Measurements from ENCODE around the gene ZNF350. TPM values are rescaled to one million over a fixed set of nuclear protein-coding genes. Genes with fewer than 3 reads are reported as not detected.

ZNF350 gene
- total RNA-seq, 1 experiment from 2014 or later: 10.7 TPM

GRCh38 chr19:51927859-51928258 is 58.8 kb downstream of the ZNF350 start:
- H3K4me1 Mint-ChIP-seq (ENCODE audit: low read depth, unreplicated experiment): peaks cover 18% of the 10 kb centered on the region
- CTCF ChIA-PET: no interaction called here
- intact Hi-C loops (cut with micrococcal nuclease; ENCODE audit: unreplicated experiment): loop anchor here (2.0 kb wide), 1 partner anchor 23 kb away; the partner anchor contains the start of gene ZNF649
- H3K27me3 Mint-ChIP-seq (ENCODE audit: unreplicated experiment): no peaks in the 10 kb centered on the region
- peaks cover 36% of the 10 kb centered on the region for H3K36me3 Mint-ChIP-seq (ENCODE audit: insufficient read depth, unreplicated experiment)
- no TSS peak for BruUV-seq (replicated peaks)
- peak overlapping the region; percentile 72 for H3K27ac Mint-ChIP-seq (ENCODE audit: unreplicated experiment)
- peak overlapping the region; percentile 79 for H3K4me3 Mint-ChIP-seq (ENCODE audit: low read depth, unreplicated experiment)
- peaks cover 23% of the 10 kb centered on the region for H3K9me3 Mint-ChIP-seq (ENCODE audit: low read depth, unreplicated experiment)
- no peak for TF ChIP-seq CTCF (IDR thresholded peaks at IDR 0.05; ENCODE audit: unreplicated experiment)
- peak; percentile 4 for DNase-seq

GRCh38 chr19:51926784-51927741 is 59.6 kb downstream of the ZNF350 start, which contains the start of gene ZNF613:
TSS of gene ZNF613 (plus strand) at chr19:51927472. CDS start at chr19:51936221, 8,749 bp downstream.
- H3K9me3 Mint-ChIP-seq (ENCODE audit: low read depth, unreplicated experiment): peaks cover 28% of the 10 kb centered on the region
- DNase-seq: peak; percentile 89
- peak within 1 kb of the TSS; percentile 79 for H3K4me3 Mint-ChIP-seq (ENCODE audit: low read depth, unreplicated experiment)
- no TSS peak for BruUV-seq (replicated peaks)
- H3K4me1 Mint-ChIP-seq (ENCODE audit: low read depth, unreplicated experiment): peaks cover 18% of the 10 kb centered on the region
- CTCF ChIA-PET: no interaction called here
- no peak for TF ChIP-seq CTCF (IDR thresholded peaks at IDR 0.05; ENCODE audit: unreplicated experiment)
- intact Hi-C loops (cut with micrococcal nuclease; ENCODE audit: unreplicated experiment): loop anchor here (2.0 kb wide), 1 partner anchor 22 kb away; the partner anchor contains the start of gene ZNF649
- H3K27me3 Mint-ChIP-seq (ENCODE audit: unreplicated experiment): no peaks in the 10 kb centered on the region
- peak within 1 kb of the TSS; percentile 72 for H3K27ac Mint-ChIP-seq (ENCODE audit: unreplicated experiment)
- peaks cover 32% of the 10 kb centered on the region for H3K36me3 Mint-ChIP-seq (ENCODE audit: insufficient read depth, unreplicated experiment)

GRCh38 chr19:51926426-51926783 is 60.2 kb downstream of the ZNF350 start:
- peaks cover 18% of the 10 kb centered on the region for H3K4me1 Mint-ChIP-seq (ENCODE audit: low read depth, unreplicated experiment)

GRCh38 chr19:51921949-51922348 is 64.7 kb downstream of the ZNF350 start:
- no peak overlapping the region for H3K27ac Mint-ChIP-seq (ENCODE audit: unreplicated experiment)
- peak; percentile 10 for DNase-seq
- H3K36me3 Mint-ChIP-seq (ENCODE audit: insufficient read depth, unreplicated experiment): peaks cover 7% of the 10 kb centered on the region
- peaks cover 25% of the 10 kb centered on the region for H3K9me3 Mint-ChIP-seq (ENCODE audit: low read depth, unreplicated experiment)
- no peak overlapping the region for H3K4me3 Mint-ChIP-seq (ENCODE audit: low read depth, unreplicated experiment)
- intact Hi-C loops (cut with micrococcal nuclease; ENCODE audit: unreplicated experiment): no loop called here
- no TSS peak for BruUV-seq (replicated peaks)
- CTCF ChIA-PET: no interaction called here
- no peaks in the 10 kb centered on the region for H3K27me3 Mint-ChIP-seq (ENCODE audit: unreplicated experiment)
- H3K4me1 Mint-ChIP-seq (ENCODE audit: low read depth, unreplicated experiment): peaks cover 8% of the 10 kb centered on the region
- no peak for TF ChIP-seq CTCF (IDR thresholded peaks at IDR 0.05; ENCODE audit: unreplicated experiment)

More at GRCh38 chr19:51926426-51926783, 60.2 kb downstream of the ZNF350 start:
- CTCF ChIA-PET: no interaction called here
- intact Hi-C loops (cut with micrococcal nuclease; ENCODE audit: unreplicated experiment): loop anchor here (2.0 kb wide), 1 partner anchor 22 kb away; the partner anchor contains the start of gene ZNF649
- Mint-ChIP-seq H3K36me3 (ENCODE audit: insufficient read depth, unreplicated experiment) (peaks cover 26% of the 10 kb centered on the region), H3K9me3 (ENCODE audit: low read depth, unreplicated experiment) (peaks cover 25% of the 10 kb centered on the region), H3K27me3 (ENCODE audit: unreplicated experiment) (no peaks in the 10 kb centered on the region), H3K4me3 (ENCODE audit: low read depth, unreplicated experiment) (peak overlapping the region; percentile 79), H3K27ac (ENCODE audit: unreplicated experiment) (peak overlapping the region; percentile 72)
- DNase-seq: no peak
- no TSS peak for BruUV-seq (replicated peaks)
- TF ChIP-seq CTCF (IDR thresholded peaks at IDR 0.05; ENCODE audit: unreplicated experiment): no peak
